Gastroesophageal sphincter (tissue), 3 donors: ENCODE data around the gene PTCRA.

Experiments
- CTCF ChIP-seq, 4 experiments: fragments of 200-600 bp in 2 of 4; fragments of 450-650 bp in 2 of 4; sonication (generic) in 1 of 4; IDR thresholded peaks; one replicate each; pipeline ENCODE4 v1.5.1; 2017 to 2019; ENCODE audit warnings: antibody characterized with exemption in 4 of 4, mild to moderate bottlenecking in 2 of 4, moderate library complexity in 2 of 4
- POLR2A ChIP-seq, 2 donors: fragments of 450-650 bp; IDR thresholded peaks; one replicate each; pipeline ENCODE4 v1.6.1; 2017; ENCODE audit warnings: antibody characterized with exemption in 2 of 2, mild to moderate bottlenecking in 2 of 2, moderate library complexity in 1 of 2
- POLR2AphosphoS5 ChIP-seq: sonication (generic); formaldehyde crosslinking; IDR thresholded peaks from one replicate; pipeline ENCODE4 v1.6.1; 2017; ENCODE audit warnings: antibody characterized with exemption

DNA sequence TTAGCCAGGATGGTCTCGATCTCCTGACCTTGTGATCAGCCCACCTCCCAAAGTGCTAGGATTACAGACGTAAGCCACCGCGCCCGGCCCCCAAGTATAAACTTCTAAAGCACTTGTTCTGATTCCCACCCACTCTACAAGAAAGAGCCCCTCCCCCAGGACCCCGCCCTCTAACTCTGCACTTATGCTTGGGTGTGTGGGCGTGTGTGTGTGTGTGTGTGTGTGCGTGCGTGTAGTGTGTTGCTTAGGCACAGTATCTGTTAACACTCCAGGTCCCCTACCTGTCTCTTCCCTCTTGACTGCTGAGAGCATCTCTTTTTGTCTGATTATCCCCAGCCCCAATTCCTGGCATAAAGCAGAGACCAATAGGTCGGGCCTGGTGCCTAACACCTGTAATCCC is 6.0 kb upstream of the PTCRA start:
- TF ChIP-seq CTCF (IDR thresholded peaks at IDR 0.05) (no peak), POLR2A (IDR thresholded peaks at IDR 0.05) (no peak), POLR2AphosphoS5 (no peak)
